Epithelial cell of prostate (primary cell): Measurements from ENCODE around the gene CENPF.
"Not testable (repeated sequence)": the region's sequence is repeated elsewhere in the genome, so short reads cannot be mapped to it uniquely, and the experiment has no call there.

Experiments used
- DNase-seq: peaks from one replicate; pipeline ENCODE4 v3.0.0-alpha.2; 2011; ENCODE audit warnings: low read depth, low spot score
- H3K27ac ChIP-seq: fragments of 450-650 bp; 2 replicates; pipeline ENCODE4 v1.5.1; 2017; ENCODE audit warnings: mild to moderate bottlenecking

The CENPF gene

GRCh38 chr1:214648801-214649200, 45.8 kb downstream of the CENPF start:
- no peak overlapping the region for H3K27ac ChIP-seq
- no peak for DNase-seq

DNA sequence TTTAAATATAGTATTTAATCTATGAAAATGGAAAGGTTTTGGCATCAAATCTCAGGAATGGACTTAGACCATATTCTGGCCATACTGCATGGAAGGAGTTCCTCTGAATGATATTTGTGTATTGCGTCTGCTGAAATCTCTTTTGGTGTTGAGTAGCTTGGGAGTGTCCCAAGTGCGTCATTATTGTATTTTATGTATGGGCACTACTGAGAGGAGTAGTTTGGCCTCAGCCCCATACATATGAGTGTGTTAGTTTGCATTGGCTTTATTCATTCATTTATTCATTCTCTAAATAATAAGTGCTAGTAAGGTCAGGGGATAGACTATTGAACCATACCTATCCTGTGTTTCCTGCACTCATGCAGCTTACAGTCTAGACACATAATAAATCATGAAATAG, 46.6 kb downstream of the CENPF start:
- H3K27ac ChIP-seq = no peak overlapping the region
- no peak for DNase-seq

- no peak for DNase-seq
- no peak overlapping the region for H3K27ac ChIP-seq
These were observed 47.7 kb downstream of the CENPF start for GRCh38 chr1:214650664-214651063.

DNA sequence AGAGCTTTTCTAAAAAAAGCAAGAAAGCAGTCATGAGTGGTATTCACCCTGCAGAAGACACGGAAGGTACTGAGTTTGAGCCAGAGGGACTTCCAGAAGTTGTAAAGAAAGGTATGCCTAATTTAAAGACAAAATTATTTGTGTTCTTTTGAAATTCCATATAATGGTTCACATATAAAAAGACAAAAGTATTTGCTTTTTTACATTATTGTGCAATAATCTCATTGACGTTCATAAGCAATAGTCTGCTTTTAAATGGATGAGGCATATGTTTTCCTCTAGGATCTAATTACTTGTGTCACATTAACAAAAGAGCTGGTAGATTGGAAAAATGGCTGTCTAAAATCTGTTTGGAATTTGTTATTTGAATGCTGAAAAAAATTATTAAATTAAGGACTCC, 54.3 kb downstream of the CENPF start:
- no peak for DNase-seq
- H3K27ac ChIP-seq = no peak overlapping the region

- no peak for DNase-seq
- H3K27ac ChIP-seq = no peak overlapping the region
These were observed 55.2 kb downstream of the CENPF start for GRCh38 chr1:214658175-214658574.

DNA sequence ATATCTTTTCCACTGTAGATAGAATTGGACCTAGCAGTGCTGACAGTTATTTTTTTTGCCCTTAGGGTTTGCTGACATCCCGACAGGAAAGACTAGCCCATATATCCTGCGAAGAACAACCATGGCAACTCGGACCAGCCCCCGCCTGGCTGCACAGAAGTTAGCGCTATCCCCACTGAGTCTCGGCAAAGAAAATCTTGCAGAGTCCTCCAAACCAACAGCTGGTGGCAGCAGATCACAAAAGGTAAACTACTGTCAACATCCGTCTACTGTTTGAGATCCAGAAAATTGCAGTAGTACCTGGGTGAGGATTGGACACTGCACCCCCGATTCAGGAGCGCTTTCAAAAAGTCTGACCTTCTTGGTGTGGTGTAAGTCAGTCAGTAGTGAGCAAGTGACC, 55.8 kb downstream of the CENPF start:
- DNase-seq = no peak
- no peak overlapping the region for H3K27ac ChIP-seq

DNA sequence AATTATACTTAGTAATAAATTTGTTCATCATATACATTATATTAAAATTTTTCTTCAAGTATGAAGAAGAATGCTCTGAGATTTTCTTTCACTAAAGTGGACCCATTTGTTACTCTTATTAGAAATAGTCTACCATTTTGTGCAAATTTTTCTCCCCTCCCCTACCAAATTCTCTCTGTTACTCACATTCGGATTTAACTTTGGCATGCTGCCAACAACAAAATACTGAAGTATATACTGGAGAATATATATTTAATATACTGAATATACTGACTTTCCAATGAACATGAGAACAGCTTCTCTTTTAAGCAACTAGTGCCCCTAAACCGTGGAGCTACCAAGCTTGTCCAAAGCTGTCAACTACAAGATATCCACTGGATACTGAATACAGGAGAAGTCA, 57.2 kb downstream of the CENPF start:
- no peak for DNase-seq
- no peak overlapping the region for H3K27ac ChIP-seq

GRCh38 chr1:214660900-214661299, 57.9 kb downstream of the CENPF start:
- H3K27ac ChIP-seq = no peak overlapping the region
- DNase-seq = no peak

GRCh38 chr1:214662223-214662785, 59.3 kb downstream of the CENPF start:
- no peak overlapping the region for H3K27ac ChIP-seq
- no peak for DNase-seq

DNA sequence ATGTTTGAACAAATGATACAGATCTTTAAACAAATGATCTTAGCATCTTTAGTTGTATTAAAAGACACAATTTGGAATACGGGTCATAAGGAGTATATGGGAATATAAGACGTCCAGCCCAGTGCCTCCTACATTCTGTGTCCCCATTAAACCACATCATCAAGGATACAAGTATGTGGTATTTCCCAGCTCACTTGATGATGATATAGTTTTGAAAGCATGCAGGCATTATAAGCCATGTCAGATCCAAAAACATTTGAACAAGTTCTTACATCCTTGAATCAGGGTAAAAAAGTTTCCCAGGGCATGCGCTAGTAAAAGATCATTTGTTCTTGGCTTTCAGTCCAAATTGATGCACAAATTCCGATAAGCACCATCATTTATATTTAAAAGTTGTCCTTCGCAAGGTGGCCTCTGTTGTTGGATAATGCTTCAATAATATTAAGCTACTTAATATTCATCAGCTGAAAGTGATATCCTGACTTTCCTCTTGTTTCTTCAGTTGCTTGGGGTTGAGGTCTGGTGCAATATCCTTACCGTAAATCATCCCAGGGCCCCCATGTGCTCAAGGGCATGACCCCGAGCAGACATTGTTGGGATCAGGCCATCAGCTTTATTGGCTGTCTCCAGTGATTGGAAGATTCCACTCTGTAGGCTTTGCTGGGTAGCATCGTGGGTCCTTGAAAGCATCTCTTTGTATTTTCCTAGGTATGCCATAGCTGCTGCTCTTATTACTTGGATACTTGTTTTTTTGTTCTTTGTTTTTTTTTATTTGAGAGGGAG, 61.8 kb downstream of the CENPF start:
- no peak for DNase-seq
- no peak overlapping the region for H3K27ac ChIP-seq

DNA sequence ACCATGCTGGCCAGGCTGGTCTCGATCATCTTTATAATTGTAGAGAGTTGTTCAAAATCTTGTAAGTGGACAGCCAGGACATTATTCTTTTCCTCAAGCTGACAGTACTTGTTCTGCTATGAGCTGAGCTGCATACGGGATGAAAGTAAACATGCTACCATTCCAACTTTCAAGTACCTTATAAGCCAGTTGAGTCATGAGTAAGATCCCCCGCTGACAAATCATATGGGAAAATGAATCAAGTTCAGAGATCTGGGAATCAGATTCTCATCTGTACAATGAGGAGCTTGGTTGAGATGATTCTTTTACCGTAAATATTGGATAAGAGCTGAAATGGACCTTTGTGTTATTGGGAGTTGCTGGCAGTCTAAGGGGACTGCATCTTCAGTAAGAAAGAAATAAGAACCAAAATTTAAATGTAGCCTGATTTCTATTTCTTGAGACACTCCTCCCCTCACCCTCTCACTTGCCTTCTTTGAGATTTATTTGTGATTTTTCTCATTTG, 62.7 kb downstream of the CENPF start:
- no peak for DNase-seq
- H3K27ac ChIP-seq = no peak overlapping the region

DNA sequence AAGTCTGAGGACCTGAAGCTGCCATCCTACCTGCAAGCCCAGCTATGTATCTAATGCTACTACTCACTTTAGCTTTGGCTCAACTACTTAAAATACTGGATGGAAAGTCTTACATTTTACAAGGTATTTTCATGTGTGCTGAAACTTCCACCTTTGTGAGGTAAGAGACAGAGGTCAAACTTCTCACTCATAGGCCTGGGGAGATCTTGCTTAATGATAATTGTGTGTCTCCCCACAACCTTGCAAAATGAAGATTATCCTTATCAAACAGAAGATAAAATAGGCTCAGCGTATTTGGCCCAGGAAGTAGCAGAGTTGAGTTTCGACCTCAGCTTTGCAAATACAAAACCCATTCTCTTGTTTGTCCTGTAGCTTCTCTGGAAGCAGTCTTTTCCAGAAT, 63.7 kb downstream of the CENPF start:
- no peak overlapping the region for H3K27ac ChIP-seq
- no peak for DNase-seq

DNA sequence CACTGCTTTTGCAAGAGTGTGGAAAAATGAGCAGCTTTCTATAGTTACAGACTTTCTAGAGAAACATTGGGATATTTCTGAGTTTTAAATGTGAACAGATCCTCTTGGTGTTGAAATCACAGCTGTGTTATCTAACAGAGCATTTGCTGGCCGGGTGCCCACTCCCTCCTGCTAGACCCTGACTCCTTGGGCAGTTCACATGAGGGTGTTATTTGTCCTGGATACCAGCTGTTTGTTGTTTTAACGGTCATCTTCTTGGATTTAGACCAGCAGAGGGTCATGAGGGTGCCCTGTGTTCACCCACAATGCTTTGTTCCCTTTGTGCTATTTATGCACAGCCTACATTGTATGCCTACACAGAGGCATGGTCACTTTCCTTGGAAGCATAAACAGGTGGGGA, 67.1 kb downstream of the CENPF start:
- DNase-seq = no peak

DNA sequence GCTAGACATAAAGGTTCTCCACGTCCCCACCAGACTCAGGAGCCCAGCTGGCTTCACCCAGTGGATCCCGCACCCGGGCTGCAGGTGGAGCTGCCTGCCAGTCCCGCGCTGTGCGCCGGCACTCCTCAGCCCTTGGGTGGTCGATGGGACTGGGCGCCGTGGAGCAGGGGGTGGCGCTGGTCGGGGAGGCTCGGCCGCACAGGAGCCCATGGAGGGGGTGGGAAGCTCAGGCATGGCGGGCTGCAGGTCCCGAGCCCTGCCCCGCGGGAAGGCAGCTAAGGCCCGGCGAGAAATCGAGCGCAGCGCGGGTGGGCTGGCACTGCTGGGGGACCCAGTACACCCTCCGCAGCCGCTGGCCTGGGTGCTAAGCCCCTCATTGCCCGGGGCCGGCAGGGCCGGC, 70.0 kb downstream of the CENPF start:
- DNase-seq, H3K27ac ChIP-seq: not testable (repeated sequence)

More for the DNA sequence above, 67.1 kb downstream of the CENPF start:
- H3K27ac ChIP-seq = no peak overlapping the region

DNA sequence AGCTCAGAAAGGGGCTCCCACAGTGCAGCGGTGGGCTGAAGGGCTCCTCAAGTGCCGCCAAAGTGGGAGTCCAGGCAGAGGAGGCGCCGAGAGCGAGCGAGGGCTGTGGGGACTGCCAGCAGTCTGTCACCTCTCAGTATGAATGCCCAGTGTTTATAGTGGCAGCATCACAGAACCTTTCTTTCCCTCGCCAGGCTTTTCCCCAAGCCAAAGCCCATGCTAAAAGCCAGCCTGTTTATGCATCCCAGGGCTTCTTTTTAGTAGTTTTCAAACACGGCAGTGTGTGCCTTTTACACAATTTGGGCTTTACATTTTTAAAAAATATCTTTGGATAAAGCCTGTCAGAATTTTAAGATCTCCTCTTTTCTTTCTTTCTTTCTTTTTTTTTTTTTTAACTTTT, 70.6 kb downstream of the CENPF start:
- DNase-seq = no peak
- H3K27ac ChIP-seq = no peak overlapping the region

- not testable (repeated sequence) for DNase-seq, H3K27ac ChIP-seq
These were observed 72.5 kb downstream of the CENPF start for GRCh38 chr1:214675524-214675923.

DNA sequence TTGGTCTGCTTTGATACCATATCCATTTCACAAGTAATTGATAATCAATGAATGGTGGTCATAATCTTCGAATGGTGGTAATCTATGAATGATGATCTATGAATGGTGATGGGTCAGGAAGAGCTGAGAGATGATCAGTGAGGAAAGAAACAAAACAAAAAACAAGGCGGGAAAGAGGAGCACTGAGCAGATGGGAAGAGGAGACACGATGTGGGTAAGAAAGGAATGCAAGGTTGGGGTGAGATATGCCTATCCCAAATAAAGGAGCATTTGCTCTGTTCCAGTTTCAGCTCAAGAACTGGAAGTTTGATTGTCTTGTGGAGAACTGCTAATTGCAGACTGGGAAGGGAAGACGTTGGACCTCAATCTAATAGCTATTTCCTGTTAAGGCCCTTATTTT, 73.8 kb downstream of the CENPF start:
- DNase-seq = no peak

DNA sequence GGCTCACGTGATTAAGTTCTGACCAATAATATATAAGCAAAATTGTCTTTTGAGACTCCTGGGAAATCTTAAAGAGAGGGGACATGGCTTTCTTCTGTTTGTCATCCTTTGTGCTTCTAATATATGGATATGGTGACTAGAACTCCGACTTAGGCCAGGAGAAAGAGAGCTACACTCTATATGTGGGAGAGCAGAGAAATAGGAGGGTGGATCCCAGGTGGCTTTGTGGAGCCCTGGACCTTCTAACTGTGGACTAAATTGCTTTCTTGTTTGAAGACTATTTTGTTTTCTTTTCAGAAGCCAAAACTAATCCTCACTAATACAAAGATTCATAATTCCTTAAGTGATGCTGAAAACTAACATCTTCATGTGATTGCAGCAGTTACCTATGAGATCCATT, 75.0 kb downstream of the CENPF start:
- no peak for DNase-seq
- H3K27ac ChIP-seq = no peak overlapping the region

More for the DNA sequence above, 73.8 kb downstream of the CENPF start:
- no peak overlapping the region for H3K27ac ChIP-seq

DNA sequence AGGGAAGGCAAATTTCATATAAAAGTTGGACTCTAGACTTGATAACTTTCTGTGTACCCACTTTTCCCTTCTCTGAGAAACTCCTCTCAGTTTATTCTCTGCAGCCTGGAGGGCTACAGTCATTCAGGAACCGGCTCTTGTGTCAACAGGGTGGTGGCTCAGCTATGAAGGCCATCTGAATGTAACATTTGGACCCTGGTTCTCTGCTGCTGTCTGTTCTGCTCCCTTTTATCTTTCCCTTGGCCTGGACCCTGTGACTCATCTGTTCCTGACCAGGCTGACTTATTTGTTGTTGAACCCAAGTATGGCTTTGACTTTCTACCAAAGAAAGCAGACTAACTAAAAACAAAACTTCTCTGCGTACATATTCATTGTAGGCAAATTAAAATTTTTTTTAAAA, 75.4 kb downstream of the CENPF start:
- no peak overlapping the region for H3K27ac ChIP-seq
- DNase-seq = no peak

DNA sequence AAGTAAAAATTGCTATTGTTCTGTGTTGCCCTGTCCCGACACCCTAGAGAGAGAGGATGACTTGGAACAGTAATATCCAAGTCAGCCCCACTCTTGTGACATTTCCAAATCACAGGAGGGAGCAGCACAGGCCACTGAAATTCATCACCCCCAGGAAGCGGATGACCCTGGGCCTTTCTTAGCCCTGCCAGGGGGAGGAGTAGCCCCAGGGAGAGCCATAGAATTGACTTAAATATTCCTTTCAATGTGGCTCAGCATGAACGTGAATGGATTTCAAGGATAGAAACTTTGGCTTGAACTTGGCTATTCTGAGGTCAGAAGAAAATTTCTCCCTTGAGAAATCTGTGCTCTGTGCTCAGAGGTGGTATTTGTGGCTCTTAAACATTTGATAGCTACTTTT, 80.6 kb downstream of the CENPF start:
- DNase-seq = no peak
- no peak overlapping the region for H3K27ac ChIP-seq

DNA sequence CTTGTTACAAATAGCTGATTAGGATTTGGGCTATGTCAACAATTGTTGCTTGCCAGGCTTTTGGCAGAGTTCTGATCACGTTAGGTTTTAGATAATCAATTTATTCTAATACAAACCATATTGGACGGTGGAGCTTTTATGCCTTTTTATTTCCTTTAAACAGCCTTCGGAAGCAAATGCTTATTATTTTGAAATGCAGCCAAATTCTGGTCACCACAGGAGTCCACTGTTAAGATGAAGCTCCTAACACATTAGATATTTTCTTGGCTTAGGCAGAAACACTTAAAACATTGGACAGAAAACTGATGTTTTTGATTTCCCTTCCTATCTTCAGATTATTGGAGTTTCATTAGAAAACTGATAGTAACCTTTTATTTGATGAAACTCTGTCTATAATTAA, 82.9 kb downstream of the CENPF start:
- no peak for DNase-seq
- H3K27ac ChIP-seq = no peak overlapping the region

DNA sequence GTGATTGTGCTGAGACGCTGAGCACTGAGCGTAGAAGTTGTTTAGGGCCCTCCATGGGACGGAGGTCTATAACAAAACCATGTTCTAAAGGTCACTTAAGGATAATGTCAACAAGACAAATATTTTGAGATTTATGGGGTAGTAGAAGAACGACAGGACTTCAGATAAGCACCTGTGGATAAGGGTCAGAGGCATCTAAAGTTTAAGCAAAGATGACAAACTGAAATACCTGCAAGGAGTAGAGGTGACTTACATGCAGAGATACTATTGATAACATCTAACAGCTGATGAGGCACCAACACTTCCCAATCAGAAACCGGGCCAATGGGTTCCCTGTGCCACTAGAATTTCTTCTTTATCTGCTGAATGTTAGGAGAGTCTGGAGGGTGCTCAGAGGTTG, 83.5 kb downstream of the CENPF start:
- no peak for DNase-seq
- H3K27ac ChIP-seq = no peak overlapping the region
